ENCODE measurements around the gene TENM4. TPM values are rescaled to one million over a fixed set of nuclear protein-coding genes. Genes with fewer than 3 reads are reported as not detected.
"Not testable (repeated sequence)": the region's sequence is repeated elsewhere in the genome, so short reads cannot be mapped to it uniquely, and the experiment has no call there.

TENM4 gene
- total RNA-seq, 4 donors from 2014 or later: 2.3 to 18.9 (median 4.5) TPM

DNA sequence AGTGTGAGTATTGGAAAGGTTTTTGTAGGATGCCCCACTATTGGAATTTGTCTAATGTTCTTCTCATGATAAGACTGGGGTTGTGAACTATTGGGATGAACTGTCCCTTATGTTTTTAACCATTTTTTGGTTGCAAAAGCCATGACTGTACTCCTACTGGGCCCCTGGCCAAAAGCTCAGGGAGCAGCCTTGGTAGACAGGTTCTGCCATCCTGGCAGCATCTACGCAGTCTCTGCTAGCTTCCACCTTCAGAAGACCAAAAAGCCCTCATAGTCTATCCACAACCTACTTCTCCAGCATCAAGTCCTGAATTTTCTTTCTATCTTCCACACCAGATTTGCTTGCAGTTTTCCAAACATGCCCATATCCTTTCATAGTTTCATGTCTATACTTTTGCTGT, 211.8 kb downstream of the TENM4 start:
- no peak for ATAC-seq (ENCODE audit: low FRiP score)
- no peak for DNase-seq (ENCODE audit: low spot score)
- TF ChIP-seq CTCF (IDR thresholded peaks at IDR 0.05): no peak

DNA sequence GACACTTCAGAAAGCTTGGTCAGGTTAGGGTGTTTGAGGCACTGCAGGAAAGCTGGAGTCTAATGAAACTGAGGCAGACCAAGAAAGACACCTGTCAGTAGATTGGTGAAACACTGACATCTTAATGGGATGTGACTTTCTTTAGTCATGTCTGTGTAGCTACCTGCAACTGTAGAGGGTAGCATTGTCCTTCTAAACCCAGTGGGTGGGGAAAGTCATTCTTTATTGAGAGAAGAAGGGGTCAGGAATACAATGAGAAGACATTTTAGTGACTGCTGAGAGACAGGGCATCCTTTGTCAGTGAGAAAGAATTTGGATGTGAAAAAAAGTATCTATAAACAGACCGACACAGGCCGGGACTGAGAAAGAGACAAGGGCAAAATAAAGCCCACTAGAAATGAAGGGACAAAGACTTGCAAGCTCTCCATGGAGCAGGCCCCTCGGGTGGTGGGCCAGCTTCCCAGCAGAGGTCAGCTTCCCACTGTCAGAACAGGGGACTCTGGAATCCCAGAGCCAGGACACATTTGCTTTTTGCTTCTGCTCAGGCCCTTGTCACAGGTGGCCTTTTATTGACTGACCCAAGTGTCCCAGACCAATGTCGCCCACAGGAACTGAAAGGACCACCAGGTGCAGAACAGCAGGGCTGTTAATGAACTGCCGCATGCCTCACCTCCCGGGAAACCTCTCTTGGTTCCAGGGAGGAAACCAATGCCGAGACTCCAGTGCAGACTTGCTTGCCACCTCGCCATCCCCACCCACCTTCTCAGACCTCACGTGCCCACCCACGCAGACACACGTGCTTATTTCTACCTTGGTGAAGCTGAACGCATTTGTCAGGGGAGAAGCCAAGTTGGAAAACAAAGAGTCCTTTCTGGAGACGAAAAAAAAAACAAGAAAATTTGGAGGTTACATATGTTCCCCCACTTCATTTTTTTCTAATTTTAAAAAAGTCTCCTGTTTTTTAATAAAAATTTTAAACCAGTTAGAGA, 212.8 kb downstream of the TENM4 start:
- no peak for DNase-seq (ENCODE audit: low spot score)
- no peak for ATAC-seq (ENCODE audit: low FRiP score)
- no peak for TF ChIP-seq CTCF (IDR thresholded peaks at IDR 0.05)

GRCh38 chr11:79227308-79227707, 213.5 kb downstream of the TENM4 start:
- DNase-seq (ENCODE audit: low spot score) (no peak), ATAC-seq (ENCODE audit: low FRiP score) (no peak)
- no peak for TF ChIP-seq CTCF (IDR thresholded peaks at IDR 0.05)

GRCh38 chr11:79226126-79226525, 214.7 kb downstream of the TENM4 start:
- ATAC-seq (ENCODE audit: low FRiP score) (no peak), DNase-seq (ENCODE audit: low spot score) (no peak)
- TF ChIP-seq CTCF (IDR thresholded peaks at IDR 0.05): no peak

DNA sequence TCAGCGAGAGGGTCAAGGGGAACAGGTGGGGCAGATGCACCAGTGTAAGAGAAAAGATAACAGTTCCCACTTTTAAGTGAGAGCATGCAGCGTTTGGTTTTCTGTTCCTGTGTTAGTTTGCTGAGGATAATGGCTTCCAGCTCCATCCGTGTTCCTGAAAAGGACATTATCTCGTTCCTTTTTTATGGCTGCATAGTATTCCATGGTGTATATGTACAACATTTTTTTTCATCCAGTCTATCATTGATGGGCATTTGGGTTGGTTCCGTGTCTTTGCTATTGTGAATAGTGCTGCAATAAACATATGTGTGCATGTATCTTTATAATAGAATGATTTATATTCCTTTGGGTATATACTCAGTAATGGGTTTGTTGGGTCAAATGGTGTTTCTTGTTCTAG, 218.7 kb downstream of the TENM4 start:
- ATAC-seq (ENCODE audit: low FRiP score); DNase-seq (ENCODE audit: low spot score): not testable (repeated sequence)

DNA sequence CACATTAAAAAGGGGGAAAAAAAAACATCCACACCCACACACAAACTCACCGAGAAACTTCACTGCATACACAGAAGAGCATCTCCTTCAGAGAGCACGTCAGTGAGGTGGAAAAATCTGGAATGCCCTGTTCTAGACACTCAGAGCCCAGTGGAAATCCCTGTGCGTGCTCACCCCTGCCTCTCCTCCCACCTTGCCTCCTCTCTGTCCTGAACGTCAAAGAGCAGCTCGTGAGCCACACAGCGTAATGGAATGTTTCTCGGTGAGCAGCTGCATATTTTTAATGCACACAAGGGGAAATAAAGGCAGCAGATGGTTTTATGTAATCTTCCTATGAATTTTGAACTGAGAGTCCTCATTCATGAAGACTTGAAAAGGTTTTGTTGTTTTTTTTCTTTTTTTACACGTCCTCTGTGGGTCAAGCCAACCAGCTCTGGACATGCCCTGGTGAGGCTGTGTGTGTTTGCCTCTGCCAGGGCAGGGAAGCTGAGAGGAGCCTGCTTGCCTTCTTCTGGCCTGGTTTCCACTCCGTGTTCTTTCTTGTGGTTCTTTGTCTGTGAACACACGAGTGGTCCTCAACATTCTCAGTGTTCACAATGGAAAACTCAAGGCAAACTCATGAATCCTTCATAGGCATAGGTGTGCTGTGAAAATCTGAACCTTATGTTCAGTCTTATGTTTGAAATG, 219.2 kb downstream of the TENM4 start:
- DNase-seq (ENCODE audit: low spot score) (no peak), ATAC-seq (ENCODE audit: low FRiP score) (no peak)
- TF ChIP-seq CTCF (IDR thresholded peaks at IDR 0.05): no peak

DNA sequence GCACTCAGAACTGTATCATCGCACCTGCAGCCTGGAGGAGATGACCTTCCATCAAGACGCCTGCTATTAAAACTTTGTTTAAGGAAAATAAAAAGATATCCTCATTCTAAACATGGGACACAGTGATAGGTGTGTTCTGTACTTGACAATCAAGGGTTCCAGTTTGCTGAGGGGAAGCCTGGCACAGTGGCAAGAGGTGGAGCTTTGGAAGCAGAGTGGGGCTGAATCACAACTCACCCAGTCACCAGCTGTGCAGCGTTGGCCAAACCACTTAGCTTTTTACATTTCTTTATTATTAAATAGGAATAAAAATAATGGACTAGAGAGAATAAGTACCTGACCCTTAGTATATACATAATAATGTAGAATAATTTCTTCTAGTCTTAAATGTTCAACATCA, 220.7 kb downstream of the TENM4 start:
- no peak for TF ChIP-seq CTCF (IDR thresholded peaks at IDR 0.05)
- DNase-seq (ENCODE audit: low spot score): no peak
- no peak for ATAC-seq (ENCODE audit: low FRiP score)

Data from omental fat pad (tissue), 4 donors.